ENCODE measurements around the gene KRTAP1-4. TPM values are rescaled to one million over a fixed set of nuclear protein-coding genes. Genes with fewer than 3 reads are reported as not detected.
A peak's percentile ranks its signal among the peaks of the same experiment; 100 is the strongest.
"Not testable (repeated sequence)": the region's sequence is repeated elsewhere in the genome, so short reads cannot be mapped to it uniquely, and the experiment has no call there.

KRTAP1-4 gene
- total RNA-seq, 1 experiment from 2014 or later: not detected

DNA sequence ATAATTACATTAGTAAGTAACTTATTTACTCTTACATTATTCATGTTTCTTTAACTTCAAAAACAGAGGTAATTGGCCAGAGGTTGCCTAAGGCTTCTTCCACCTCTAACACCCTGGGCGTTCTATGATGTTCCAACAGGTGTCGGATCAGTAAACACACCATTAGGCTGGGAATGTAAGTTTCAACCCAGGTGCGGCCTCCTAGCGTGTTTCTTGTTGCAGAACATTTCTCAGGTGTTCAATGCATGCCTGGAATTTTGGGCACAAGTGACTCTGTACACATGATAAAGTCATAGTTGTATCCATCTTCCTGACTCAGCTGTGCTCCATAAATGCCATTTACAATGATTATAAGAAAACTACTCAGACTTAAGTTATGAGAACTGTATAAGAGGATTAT is 24.0 kb upstream of the KRTAP1-4 start:
- DNase-seq (ENCODE audit: low read depth): no peak
- in situ Hi-C loops (cut with HindIII; ENCODE audit: low pct_unique_long_range_greater_than_20kb, low sequenced_read_pairs): no loop called here

DNA sequence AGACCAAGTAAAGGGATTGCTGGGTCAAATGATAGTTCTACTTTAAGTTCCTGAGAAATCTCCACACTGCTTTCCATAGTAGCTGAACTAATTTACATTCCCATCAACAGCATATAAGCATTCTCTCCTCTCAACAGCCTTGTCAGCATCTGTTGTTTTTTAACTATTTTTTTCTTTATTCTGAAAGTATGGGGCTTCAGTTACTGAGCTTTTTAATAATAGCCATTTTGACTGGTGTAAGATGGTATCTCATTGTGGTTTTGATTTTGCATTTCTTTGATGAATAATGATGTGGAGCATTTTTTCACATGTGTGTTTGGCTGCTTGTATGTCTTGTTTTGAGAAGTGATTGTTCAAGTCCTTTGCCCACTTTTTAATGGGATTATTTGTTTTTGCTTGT is 22.6 kb upstream of the KRTAP1-4 start:
- in situ Hi-C loops (cut with HindIII; ENCODE audit: low pct_unique_long_range_greater_than_20kb, low sequenced_read_pairs): no loop called here
- no peak for DNase-seq (ENCODE audit: low read depth)

DNA sequence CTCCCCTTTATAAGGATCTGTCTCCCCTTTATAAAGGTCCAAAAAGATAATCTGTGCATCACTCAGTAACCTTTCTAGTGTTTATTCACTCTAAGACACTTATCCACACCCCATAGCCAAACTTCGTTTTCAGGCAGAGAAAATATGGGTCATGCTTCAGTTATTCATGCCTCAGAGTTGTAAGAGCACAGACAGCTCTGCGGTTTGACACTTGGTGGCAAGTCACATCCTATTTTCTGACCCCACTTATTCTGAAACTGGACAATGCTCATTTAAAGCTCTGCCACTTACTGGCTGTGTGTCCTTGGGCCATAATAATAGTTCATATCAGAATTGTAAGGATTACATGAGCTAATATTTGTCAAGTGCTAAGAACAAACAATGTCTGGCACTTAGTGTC is 19.1 kb upstream of the KRTAP1-4 start:
- in situ Hi-C loops (cut with HindIII; ENCODE audit: low pct_unique_long_range_greater_than_20kb, low sequenced_read_pairs): no loop called here
- no peak for DNase-seq (ENCODE audit: low read depth)

DNA sequence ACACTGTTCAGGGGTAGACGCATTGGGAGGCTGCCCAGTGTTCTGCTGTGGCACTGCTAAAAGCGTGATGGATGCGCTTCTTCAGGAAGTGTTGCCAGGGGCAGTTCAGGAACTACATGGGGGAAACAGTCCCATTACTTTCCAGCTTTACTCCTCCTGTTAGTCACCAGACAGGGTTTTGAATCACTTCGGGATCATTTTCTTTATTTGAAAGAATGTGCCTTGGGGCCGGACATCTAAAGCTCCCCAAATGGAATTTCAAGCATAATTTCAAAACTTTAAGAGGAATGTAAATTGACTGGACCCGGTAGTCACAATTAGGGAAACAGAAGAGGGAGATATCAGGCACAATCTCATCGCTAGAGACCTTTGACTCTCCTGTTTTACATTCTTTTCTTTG is 18.4 kb upstream of the KRTAP1-4 start:
- in situ Hi-C loops (cut with HindIII; ENCODE audit: low pct_unique_long_range_greater_than_20kb, low sequenced_read_pairs): no loop called here
- DNase-seq (ENCODE audit: low read depth): no peak

DNA sequence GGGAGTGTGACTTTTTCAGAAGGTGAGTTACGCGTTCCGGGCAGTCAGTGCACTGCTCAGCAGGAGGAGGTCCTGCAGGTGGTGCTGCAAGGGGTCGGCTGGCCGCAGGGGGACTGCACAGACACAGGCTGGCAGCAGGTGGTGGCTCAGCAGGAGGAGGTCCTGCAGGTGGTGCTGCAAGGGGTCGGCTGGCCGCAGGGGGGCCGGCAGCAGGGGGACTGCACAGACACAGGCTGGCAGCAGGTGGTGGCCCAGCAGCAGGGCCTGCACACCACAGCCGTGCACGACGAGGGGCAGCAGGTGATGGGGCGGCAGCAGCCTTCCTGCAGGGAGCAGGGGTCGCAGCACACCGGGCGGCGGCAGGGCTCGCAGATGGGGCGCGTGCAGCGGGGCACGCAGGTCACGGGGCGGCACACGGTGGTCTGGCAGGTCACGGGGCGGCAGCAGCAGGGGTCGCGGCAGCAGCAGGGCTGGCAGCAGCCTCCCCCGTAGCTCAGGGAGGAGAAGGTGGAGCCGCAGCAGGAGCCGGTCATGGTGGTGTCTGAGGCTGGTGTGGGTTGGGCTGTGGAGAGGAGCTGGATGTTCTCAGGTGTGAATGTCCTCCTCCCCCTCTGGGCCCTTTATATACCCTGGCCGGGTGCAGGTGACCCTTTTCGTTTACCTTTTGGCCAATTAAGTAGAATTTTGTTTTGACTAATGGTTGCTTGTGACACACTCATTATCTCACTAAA is 16.9 kb upstream of the KRTAP1-4 start, which contains the start of gene KRTAP2-1:
Gene KRTAP2-1 (minus strand): TSS at position 582 of the 731 bp plus-strand sequence. CDS start 49 bp downstream, at position 533.
- in situ Hi-C loops (cut with HindIII; ENCODE audit: low pct_unique_long_range_greater_than_20kb, low sequenced_read_pairs); DNase-seq (ENCODE audit: low read depth): not testable (repeated sequence)

DNA sequence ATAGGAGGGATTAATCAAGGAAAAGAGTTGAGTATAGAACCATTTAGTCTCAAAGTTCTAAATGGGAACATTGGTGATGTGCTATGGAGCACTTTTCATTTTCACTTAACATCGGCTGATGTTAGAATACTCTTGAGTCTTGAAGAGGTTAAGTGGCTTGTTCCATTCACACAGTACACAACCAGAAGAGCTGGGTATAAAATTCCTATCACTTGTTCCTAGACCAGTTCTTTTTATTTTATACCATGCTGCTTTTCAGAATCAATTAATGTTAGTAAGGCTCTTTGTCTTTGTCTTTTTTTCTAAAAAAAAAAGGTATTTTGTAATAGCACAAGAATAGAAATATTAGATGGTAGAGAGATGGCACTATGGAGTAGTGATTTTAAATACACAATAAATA is 13.0 kb upstream of the KRTAP1-4 start:
- in situ Hi-C loops (cut with HindIII; ENCODE audit: low pct_unique_long_range_greater_than_20kb, low sequenced_read_pairs): no loop called here
- no peak for DNase-seq (ENCODE audit: low read depth)

DNA sequence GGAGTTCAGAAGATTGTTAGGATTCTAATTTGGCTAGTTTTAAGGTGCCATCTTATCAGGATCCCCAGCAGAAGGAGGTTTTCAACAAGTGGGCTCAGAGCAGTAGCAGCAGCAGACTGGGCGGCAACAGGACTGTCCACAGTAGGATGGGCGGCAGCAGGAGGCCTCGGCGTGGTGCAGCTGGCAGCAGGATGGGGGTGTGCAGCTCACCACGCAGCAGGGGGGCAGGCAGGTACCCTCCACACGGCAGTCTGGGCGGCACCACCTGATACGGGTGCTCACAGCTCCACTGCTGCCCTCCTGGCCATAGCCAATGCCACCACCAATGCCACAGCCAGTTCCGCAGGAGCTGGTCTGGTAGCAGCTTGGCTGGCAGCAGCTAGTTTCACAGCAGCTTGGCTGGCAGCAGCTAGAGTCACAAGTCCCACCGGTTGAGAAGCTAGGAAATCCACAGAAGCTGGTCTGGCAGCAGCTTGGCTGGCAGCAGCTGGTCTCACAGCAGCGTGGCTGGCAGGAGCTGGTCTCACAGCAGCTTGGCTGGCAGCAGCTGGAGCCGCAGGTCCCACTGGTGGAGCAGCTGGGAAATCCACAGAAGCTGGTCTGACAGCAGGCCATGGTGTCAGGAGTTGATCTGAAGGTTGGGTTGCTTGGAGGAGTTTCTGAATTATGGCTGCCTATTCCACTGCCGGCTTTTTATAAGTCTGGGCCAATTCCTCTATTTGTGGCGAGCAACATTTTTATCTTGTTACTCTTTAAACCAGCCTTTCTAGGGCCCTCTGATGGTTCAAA is 11.0 kb upstream of the KRTAP1-4 start, which contains the start of gene KRTAP1-1:
Gene KRTAP1-1 (minus strand): TSS at position 668 of the 789 bp plus-strand sequence. CDS start 53 bp downstream, at position 615.
- DNase-seq (ENCODE audit: low read depth); in situ Hi-C loops (cut with HindIII; ENCODE audit: low pct_unique_long_range_greater_than_20kb, low sequenced_read_pairs): not testable (repeated sequence)

DNA sequence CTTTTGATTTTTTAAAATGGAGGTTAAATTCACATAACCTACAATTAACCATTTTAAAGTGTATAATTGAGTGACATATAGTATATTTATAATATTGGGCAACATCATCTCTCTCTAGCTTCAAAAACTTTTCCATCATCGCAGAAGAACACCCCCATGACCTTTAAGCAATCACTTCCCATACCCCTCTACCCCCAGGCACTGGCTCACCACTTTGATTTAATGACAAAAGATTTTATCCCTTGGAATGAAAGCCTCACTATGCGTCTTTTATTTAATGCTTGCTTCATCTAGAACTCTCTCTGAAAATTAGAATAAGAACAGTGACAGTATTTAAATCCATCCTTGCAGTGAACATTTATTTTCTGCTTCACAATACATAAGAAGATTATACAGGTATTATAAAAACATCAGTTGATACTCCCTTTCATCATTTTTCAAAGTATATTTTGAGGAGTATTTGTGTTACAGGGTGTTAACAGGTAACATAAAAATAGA is 7.9 kb upstream of the KRTAP1-4 start:
- in situ Hi-C loops (cut with HindIII; ENCODE audit: low pct_unique_long_range_greater_than_20kb, low sequenced_read_pairs): no loop called here

DNA sequence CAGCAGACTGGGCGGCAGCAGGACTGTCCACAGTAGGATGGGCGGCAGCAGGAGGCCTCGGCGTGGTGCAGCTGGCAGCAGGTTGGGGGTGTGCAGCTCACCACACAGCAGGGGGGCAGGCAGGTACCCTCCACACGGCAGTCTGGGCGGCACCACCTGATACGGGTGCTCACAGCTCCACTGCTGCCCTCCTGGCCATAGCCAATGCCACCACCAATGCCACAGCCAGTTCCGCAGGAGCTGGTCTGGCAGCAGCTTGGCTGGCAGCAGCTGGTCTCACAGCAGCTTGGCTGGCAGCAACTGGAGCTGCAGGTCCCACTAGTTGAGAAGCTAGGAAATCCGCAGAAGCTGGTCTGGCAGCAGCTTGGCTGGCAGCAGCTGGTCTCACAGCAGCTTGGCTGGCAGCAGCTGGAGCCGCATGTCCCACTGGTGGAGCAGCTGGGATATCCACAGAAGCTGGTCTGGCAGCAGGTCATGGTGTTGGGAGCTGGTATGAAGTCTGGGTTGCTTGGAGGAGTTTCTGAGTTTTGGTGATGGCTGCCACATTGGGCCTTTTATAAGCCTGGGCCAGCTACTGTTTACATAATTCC is 4.4 kb upstream of the KRTAP1-4 start, which contains the start of gene KRTAP1-3:
Gene KRTAP1-3 (minus strand): TSS at position 529 of the 590 bp plus-strand sequence. CDS start 53 bp downstream, at position 476.
- in situ Hi-C loops (cut with HindIII; ENCODE audit: low pct_unique_long_range_greater_than_20kb, low sequenced_read_pairs): not testable (repeated sequence)

More for the DNA sequence above, 7.9 kb upstream of the KRTAP1-4 start:
- DNase-seq (ENCODE audit: low read depth): no peak

DNA sequence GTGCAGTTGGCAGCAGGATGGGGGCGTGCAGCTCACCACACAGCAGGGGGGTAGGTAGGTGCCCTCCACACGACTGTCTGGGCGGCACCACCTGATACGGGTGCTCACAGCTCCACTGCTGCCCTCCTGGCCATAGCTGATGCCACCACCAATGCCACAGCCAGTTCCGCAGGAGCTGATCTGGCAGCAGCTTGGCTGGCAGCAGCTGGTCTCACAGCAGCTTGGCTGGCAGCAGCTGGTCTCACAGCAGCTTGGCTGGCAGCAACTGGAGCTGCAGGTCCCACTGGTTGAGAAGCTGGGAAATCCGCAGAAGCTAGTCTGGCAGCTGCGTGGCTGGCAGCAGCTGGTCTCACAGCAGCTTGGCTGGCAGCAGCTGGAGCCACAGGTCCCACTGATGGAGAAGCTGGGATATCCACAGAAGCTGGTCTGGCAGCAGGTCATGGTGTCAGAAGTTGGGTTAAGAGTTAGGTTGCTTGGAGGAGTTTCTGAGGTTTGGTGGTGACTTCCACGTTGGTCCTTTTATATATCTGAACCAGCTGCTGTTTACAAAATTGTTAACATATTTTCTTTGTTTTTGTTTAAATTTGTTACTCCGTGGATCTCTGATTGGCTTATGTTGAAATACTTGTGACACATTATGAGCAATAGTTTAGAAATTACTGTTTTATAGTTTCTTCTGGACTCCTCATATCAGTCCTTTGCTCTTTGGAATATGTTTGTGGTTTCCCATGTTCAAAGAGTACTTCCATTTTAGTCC is 3.1 kb downstream of the KRTAP1-4 start, which contains the start of gene KRTAP1-5:
Gene KRTAP1-5 (minus strand): TSS at position 494 of the 757 bp plus-strand sequence. CDS start 53 bp downstream, at position 441.
- in situ Hi-C loops (cut with HindIII; ENCODE audit: low pct_unique_long_range_greater_than_20kb, low sequenced_read_pairs): no loop called here
- no peak for DNase-seq (ENCODE audit: low read depth)

More for the DNA sequence above, 4.4 kb upstream of the KRTAP1-4 start, which contains the start of gene KRTAP1-3:
- not testable (repeated sequence) for DNase-seq (ENCODE audit: low read depth)

DNA sequence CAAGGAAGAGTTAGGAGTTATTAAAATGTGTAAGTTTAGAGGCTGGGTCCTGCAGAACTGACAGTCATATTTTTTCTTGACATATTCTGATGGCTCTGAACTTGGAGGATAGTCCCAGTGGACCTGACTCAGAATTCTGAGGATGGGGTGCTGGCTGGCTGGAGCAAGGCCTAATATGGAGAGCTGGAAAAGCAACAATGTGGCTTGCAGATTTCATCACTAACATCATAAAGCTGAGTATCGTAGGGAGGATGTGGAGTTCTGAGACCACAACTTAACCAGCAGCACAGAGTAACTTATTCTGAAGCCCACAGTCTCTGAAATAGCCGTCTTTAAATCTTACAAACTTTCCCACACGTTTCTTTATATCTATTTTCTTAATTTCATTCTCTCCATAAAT is 5.3 kb downstream of the KRTAP1-4 start:
- in situ Hi-C loops (cut with HindIII; ENCODE audit: low pct_unique_long_range_greater_than_20kb, low sequenced_read_pairs): no loop called here
- no peak for DNase-seq (ENCODE audit: low read depth)

DNA sequence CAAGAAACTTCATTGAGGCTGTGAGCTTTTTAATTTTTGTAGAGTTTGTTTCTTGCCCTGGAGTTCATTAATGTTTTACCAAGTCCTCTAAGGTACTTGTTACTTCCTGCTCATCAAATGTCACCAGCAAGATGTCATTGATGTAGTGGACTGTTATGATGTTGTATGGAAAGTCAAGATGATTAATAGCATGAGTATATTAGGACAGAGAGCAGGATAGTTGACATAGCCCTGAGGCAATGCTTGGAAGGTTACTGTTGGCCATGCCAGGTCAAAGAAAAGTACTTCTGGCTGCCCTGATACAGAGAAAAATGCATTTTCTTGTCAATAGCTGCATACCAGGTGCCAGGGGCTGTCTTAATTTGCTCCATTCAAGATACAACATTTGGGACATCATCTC is 9.7 kb downstream of the KRTAP1-4 start:
- in situ Hi-C loops (cut with HindIII; ENCODE audit: low pct_unique_long_range_greater_than_20kb, low sequenced_read_pairs): no loop called here
- DNase-seq (ENCODE audit: low read depth): peak; percentile 61

DNA sequence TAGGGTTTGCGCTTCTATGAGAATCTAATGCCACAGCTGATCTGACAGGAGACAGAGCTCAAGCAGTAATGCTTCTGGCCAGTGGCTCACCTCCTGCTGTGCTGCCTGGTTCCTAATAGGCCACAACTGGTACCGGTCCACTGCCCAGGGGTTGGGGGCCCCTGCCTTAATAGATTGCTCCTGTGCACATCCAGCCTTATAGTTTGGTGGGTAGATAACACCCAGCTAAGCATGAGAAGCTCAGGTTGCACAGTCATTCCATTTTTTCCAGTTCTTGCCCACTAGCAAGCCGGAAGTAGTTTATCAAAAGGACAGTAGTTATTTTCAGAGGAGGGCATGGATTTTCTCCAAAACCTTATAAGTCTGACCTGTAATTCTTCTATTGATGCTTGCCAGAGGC is 10.6 kb downstream of the KRTAP1-4 start:
- in situ Hi-C loops (cut with HindIII; ENCODE audit: low pct_unique_long_range_greater_than_20kb, low sequenced_read_pairs): no loop called here
- no peak for DNase-seq (ENCODE audit: low read depth)

DNA sequence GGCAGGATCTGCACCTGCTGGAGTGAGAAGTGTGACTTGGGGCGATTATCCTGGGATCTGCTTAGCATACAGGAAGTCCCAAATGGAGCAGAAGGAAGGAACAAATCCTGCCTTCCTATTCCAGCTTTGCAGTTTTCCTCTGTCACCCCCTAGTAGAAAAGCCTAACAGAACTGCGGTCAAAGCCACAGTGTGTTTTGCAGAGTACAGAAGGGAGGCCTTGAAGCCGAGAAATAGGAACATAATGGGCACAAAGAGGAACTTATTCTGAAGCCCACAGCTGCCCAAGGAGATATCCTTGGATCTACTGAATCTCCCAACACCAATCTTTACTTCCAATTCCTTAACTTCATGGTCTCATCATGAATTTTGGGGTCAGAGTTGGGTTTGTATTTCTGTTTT is 11.5 kb downstream of the KRTAP1-4 start:
- in situ Hi-C loops (cut with HindIII; ENCODE audit: low pct_unique_long_range_greater_than_20kb, low sequenced_read_pairs): no loop called here
- no peak for DNase-seq (ENCODE audit: low read depth)

DNA sequence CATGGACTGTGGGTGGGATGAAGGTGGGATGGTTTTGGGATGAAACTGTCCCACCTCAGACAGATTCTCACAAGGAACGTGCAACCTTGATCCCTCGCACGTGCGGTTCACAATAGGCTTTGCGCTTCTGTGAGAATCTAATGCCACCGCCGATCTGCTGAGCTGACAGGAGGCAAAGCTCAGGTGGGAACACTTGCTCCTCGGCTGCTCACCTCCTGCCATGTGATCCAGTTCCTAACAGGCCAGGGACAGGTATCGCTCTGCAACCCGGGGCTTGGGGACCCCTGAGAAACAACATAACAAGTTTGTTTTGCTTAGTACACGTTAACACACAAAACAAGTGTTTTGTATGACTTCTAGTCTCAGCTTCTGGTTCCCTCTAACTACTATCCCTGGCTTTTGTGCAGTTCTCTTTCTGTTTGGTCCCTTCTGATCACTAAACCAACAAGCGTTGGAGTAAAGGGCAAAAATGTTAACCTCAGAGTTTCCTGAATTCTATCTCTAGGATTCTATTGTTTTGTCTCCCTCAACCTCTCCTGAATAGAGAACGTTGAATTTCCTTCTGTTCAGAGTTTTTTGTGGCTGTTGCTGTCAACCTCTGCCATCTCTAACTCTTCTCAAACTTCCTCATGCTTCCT is 13.3 kb downstream of the KRTAP1-4 start:
- in situ Hi-C loops (cut with HindIII; ENCODE audit: low pct_unique_long_range_greater_than_20kb, low sequenced_read_pairs): no loop called here
- no peak for DNase-seq (ENCODE audit: low read depth)

DNA sequence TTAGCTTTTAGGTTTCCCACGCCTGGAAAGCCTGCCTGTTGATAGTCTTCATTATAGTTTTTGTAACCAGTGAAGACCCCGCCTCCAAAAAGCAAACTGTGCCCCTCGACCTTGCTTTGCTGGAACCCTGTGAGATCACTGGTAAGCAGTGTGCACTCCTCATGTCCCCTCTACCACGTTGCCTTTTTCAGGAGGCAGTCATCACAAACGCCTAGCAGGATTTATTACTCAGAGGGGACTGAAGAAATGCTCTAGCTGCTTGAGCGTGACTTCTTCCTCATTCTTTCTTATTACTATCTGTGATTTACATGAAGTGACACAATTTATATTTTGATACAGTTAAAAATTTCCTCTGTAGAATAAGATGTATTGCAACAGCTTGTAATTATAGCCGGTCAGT is 14.5 kb downstream of the KRTAP1-4 start:
- peak; percentile 47 for DNase-seq (ENCODE audit: low read depth)
- in situ Hi-C loops (cut with HindIII; ENCODE audit: low pct_unique_long_range_greater_than_20kb, low sequenced_read_pairs): no loop called here

DNA sequence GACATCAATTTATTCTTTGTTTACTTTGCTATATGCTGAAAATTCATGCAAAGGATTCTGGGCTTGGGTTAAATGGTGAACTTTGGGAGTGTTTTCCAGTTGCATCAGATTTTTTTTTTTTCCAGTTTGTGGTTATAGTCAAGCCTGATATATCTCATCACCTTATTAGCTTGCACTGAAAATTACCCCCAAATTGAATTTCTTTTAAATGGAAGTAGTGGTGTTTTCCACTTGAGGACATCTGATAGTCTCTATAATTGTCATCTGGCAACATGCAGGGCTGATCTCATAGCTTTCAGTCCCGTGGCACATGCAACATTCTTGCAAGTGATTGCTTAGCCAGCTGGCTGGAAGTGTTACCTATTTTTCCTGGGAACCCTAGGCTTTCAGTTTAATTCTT is 16.4 kb downstream of the KRTAP1-4 start:
- in situ Hi-C loops (cut with HindIII; ENCODE audit: low pct_unique_long_range_greater_than_20kb, low sequenced_read_pairs): no loop called here
- no peak for DNase-seq (ENCODE audit: low read depth)
